BLaER1 (cell line): Measurements from ENCODE around the gene CYRIA.

Experiments
- H3K27ac ChIP-seq: shearing (Covaris generic); formaldehyde crosslinking; 2 replicates; pipeline ENCODE4 v1.8.1; 2022
- H3K27me3 ChIP-seq: shearing (Covaris generic); formaldehyde crosslinking; 2 replicates; pipeline ENCODE4 v1.8.1; 2022
- H3K36me3 ChIP-seq: shearing (Covaris generic); formaldehyde crosslinking; 2 replicates; pipeline ENCODE4 v1.8.1; 2022
- H3K4me1 ChIP-seq: shearing (Covaris generic); formaldehyde crosslinking; 2 replicates; pipeline ENCODE4 v1.8.1; 2022
- H3K4me2 ChIP-seq: shearing (Covaris generic); formaldehyde crosslinking; 2 replicates; pipeline ENCODE4 v1.8.1; 2022
- H3K4me3 ChIP-seq: shearing (Covaris generic); formaldehyde crosslinking; 2 replicates; pipeline ENCODE4 v1.8.1; 2022
- H3K9ac ChIP-seq: shearing (Covaris generic); formaldehyde crosslinking; 2 replicates; pipeline ENCODE4 v1.8.1; 2022
- H3K9me3 ChIP-seq: shearing (Covaris generic); formaldehyde crosslinking; 2 replicates; pipeline ENCODE4 v1.8.1; 2022
- H4K20me1 ChIP-seq: shearing (Covaris generic); formaldehyde crosslinking; 2 replicates; pipeline ENCODE4 v1.8.1; 2022
- Cebpa-rat ChIP-seq: shearing (Covaris generic); IDR thresholded peaks from 2 replicates; pipeline ENCODE4 v1.8.1; 2022

Gene CYRIA

DNA sequence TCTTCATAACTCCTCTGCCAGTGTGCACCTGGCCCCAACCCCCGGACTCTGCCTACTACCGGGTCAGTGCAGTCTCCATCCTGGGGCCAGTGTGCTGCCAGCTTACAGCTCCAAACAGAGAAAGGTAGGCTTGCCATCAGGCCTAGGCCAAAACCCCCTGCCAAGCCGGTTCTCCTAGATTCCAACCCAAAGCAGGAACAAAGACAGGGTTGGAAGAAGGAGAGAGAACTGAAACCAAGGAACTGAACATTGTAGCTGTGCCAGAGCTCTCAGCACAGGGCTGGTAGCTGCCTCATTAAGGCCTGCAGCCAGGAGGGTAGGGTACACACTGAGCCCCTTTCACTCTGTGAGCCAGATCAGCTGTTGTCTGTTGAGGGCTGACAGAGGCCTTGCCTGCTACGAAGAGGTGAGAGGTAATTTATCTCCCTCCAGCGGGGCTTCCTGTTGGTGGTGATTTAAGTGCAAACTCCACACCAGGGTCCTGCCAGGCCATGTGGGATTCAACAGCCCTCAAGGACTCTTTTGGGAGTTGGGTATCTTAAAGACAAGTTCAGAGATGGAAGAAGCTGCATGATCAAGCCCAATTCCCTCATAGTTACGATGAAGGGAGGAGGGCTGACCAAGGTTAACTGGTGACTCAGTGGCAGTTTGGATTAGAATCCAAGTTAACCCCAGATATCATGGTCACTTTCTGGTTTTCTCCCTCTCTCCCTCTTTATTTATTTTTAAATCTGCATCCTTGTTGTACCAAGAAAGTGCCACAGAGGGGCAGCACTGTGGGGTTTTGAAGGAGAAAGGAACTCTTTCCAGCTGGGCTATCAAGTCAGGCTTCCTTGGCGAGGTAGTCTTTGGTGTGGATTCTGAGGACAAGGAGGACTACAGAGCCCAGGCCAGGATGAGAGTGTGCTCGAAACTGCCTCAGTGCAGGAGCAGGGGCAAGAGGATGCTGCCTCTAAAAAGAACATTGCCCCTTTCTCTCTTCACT is 48.1 kb downstream of the CYRIA start:
- Histone ChIP-seq H3K27me3 (no peaks in the 10 kb centered on the region), H3K4me2 (peak overlapping the region; percentile 25), H4K20me1 (no peaks in the 10 kb centered on the region), H3K4me1 (peaks cover 57% of the 10 kb centered on the region), H3K36me3 (peaks cover 41% of the 10 kb centered on the region), H3K27ac (peak overlapping the region; percentile 53), H3K4me3 (no peak overlapping the region), H3K9me3 (no peaks in the 10 kb centered on the region), H3K9ac (no peak overlapping the region)
- TF ChIP-seq Cebpa-rat, result no peak
